ENCODE results near the gene UBAC2.
"Not testable (repeated sequence)": the region's sequence is repeated elsewhere in the genome, so short reads cannot be mapped to it uniquely, and the experiment has no call there.

The UBAC2 gene

GRCh38 chr13:99393391-99393790 lies 192.7 kb downstream of the UBAC2 start:
- not testable (repeated sequence) for DNase-seq (ENCODE audit: low read depth in 3 of 3)

DNA sequence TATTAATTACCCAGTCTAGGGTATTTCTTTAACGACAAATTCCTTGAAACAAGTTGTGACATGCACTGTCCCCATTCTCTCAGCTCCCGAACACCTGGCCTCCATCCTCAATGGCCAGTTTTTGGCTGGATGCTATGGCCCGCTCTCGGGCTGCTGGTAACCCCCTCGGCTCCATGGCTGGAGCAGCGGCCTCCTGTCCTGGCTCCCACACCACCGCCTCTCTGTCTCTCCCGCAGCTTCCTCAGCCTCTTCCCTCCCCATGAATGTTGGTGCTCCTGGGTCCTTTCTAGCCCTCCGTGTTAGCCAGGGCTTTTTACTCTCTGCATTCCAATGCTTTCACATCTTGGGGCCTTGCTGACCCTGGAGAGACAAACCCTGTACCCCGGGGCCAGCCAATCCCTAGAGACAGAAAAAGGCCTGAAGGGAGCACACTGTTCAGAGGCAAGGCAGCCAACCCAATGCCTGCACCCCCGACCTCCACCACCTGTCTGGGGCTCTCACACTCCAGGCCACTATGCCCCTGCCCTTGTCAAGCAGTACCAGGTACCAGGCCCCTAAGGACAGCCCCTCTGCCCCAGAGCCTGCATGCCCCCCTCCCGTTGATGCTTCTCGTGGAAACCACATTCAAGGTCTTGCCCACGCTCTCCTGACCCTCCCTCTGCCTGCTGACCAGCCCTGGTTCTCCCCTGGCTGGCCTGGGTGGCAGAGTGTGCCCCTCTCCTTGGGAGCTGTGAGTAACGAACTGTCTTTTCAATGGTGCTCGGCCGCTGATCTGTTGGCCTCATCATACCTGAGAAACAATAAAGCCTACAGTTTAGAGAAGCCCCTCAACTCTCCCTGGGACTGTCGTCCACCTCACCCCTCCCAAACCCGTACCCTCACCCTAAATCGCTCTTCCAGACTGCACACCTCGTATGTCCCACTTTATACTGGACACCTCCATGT lies 193.4 kb downstream of the UBAC2 start:
- no peak for DNase-seq (ENCODE audit: low read depth in 3 of 3)

DNA sequence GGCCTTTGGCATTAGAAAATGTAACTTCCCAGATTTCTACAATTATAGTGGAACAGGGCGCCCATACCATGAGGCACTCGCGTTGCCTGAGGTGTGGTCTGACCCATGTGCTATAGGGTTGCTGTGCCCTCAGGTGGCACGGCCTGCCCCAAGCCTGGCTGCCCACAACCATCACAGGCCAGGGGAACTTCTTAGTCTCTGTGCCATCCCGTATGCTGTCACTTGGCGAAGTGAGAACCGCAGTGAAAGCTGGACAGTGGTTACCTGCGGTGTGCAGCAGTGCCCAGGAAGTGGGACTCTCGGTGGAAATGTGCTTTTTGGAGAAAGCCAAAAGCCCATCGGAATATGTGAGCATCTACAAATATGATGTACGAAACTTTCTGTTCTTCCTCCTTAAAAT lies 194.8 kb downstream of the UBAC2 start:
- no peak for DNase-seq (ENCODE audit: low read depth in 3 of 3)

GRCh38 chr13:99396446-99396845 lies 195.8 kb downstream of the UBAC2 start:
- DNase-seq (ENCODE audit: low read depth in 3 of 3), result no peak

- DNase-seq (ENCODE audit: low read depth in 3 of 3), result no peak
These were observed 197.4 kb downstream of the UBAC2 start for GRCh38 chr13:99398071-99398470.

- no peak for DNase-seq (ENCODE audit: low read depth in 3 of 3)
These were observed 198.4 kb downstream of the UBAC2 start for GRCh38 chr13:99398916-99399622.

GRCh38 chr13:99399623-99399974 lies 198.9 kb downstream of the UBAC2 start:
- DNase-seq (ENCODE audit: low read depth in 3 of 3), result no peak

GRCh38 chr13:99403458-99403971 lies 202.9 kb downstream of the UBAC2 start:
- no peak for DNase-seq (ENCODE audit: low read depth in 3 of 3)

GRCh38 chr13:99404005-99404755 lies 203.5 kb downstream of the UBAC2 start:
- no peak for DNase-seq (ENCODE audit: low read depth in 3 of 3)

DNA sequence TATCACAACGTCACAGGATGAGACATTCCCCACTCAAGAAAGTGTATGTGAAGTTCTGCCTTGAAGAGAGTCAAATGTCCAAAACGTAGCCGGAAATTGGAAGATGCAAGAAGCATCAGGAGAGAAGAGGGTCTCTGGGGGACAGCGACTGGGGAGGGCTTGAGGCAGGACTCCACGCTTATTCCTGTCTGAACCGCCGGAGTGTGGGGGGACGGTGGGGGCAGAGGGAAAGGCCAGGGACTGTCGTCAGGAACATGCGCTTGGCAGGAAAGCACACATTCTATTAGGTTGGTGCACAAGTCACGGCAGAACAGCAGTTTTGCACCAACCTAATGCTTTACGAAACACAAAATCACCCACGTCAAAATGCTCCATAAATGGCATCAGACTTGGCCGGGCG lies 205.3 kb downstream of the UBAC2 start:
- DNase-seq (ENCODE audit: low read depth in 3 of 3), result no peak

DNA sequence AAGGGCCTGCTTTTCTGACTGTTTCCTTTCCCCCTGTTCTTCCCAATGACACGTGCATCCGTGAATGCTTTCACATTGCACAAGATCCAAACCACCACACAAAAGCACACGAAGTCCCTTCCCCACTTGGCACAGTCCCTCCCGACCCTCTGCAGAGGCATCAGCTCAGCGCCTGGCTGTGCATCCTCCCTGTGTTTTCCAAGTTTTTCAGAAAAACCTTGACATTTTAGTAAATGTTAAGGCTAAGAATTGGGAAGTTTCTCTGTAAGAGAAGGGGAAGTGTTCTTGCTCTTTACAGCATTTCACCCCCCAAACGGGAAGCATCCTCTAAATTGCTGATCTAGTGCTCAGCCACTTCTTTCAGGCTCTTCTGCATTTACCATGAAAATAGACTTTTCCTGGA lies 206.1 kb downstream of the UBAC2 start:
- DNase-seq (ENCODE audit: low read depth in 3 of 3), result no peak

- DNase-seq (ENCODE audit: low read depth in 3 of 3), result no peak
These were observed 207.4 kb downstream of the UBAC2 start for GRCh38 chr13:99407906-99408702.

DNA sequence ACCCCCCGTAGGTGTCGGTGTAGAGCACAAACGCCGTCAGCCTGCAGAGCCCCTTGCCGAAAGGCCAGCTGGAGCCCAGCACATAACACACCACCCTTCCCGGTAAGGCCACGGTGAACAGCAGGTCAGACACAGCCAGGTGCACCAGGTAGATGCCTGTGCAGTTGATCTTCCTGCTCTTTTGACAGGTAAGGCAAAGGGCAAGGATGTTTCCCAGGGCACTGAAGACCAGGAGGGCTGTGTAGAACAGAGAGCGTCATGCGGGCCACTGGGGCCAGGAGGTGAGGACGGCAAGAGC lies 208.0 kb downstream of the UBAC2 start:
- DNase-seq (ENCODE audit: low read depth in 3 of 3), result no peak

- not testable (repeated sequence) for DNase-seq (ENCODE audit: low read depth in 3 of 3)
These were observed 208.9 kb downstream of the UBAC2 start for GRCh38 chr13:99409461-99410083.

DNA sequence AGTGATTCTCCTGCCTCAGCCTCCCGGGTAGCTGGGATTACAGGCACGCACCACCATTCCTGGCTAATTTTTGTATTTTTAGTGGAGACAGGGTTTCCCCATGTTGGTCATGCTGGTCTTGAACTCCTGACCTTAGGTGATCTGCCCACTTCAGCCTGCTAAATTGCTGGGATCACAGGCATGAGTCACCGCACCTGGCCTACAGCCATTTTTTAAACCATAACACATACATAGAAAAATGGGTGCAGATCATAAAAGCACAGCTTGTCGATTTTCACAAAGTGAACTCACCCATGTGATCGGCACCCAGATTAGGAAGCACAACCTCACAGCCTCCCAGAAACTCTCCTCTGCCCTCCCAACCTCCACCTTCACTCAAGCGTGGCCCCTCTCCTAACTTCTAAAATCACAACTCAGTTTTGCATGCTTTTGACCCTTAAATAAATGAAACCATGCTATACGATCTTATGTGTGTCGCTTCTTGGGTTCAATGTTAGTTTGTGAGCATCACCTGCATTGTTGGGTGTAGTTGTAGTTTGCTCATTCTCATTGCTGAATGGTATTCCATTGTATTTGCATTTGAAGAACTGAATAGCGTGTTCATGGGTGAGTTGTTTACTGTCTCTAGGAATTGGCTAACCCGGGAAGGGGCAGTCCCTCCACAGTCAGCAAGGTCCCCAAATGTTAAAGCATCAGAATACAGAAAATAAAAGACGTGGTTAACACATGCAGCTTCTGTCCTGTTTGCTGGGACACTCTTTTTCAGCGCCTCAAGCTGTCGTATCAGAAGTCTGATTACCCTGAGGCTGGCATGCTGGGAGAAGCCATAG lies 210.2 kb downstream of the UBAC2 start:
- not testable (repeated sequence) for DNase-seq (ENCODE audit: low read depth in 3 of 3)

DNA sequence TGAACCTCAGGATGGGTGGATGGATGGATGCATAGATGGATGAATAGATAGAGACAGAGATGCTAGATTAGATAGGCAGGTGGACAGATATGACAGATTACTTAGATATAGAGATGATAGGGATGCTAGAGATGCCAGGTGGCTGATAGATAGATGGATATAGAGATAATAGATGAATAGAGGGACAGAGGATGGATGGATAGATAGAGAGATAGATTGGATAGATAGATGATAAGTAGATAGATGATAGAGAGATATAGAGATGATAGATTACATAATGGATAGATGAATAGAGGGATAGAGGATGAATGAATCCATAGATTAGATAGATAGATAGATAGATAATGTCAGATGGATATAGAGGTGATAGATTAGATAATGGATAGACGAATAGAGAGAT lies 212.2 kb downstream of the UBAC2 start:
- no peak for DNase-seq (ENCODE audit: low read depth in 3 of 3)

DNA sequence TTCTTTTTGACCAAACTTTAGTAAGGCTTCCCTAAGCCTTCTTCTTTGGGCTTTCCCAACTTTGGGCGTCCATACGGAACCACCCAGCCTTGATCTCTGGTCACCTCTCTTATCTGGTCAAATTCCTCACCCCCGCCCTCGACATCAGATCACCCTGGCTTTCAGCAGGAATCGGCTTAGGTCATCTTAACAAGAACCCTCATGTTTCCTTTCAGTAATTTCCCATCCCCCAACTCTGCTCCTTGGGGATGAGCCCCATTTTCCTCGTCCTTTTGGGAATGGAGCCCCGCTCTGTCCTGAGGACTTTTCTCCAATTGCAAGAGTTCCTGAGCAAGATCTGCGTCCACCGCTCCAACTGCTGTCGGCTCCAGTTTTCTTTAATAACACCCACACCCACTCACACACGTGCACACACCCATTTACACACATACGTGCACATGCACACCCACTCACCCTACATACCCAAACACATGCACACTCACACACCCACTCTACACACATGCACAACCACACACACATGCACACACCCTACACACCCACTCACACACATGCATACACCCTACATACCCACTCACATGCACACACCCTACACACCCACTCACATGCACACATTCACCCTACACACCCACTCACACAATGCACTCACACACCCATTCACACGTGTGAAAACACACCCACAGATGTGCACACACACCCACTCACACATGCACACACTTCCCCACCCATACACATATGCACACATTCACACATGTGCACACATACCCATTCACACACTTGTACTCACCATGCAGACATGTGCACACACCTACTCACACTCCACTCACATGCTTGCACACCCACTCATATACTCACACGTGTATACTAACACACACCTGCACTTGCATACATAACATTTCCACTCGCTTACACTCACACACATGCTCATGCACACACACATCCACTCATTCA lies 213.7 kb downstream of the UBAC2 start:
- DNase-seq (ENCODE audit: low read depth in 3 of 3), result no peak

DNA sequence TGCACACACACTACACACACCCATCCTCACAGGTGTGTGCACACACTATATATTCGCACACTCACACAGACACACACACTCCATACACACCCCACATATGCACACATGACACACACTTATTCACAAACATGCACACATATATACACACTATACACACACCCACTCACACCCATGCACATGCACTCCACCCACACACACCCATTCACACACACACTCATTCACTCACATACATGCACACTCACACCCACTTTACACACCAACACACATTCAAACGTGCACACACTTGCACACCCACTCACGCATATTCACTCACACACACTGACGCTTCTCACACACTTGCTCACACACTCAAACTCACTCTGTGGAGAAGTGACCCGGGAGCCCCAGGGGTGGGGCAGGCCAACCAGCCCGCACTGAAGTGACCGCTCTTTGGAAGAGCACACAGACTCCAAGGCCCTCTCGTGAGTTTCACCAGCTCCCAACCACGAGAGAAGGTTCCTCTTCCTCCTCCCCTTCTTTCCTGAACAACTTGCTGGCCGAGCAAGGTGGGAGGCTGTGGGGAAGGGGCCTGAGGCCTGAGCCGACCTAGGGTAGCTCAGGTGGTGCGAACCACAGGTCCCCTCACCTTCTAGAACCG lies 214.5 kb downstream of the UBAC2 start:
- DNase-seq (ENCODE audit: low read depth in 3 of 3), result no peak
